Activated CD8-positive, alpha-beta T cell treated with anti-CD3 and anti-CD28 coated beads, Interleukin-2, amount 10 ng/mL, durations not matched to agents 7 days and 5 days (primary cell): ENCODE measurements around the gene RTF1. TPM values are rescaled to one million over a fixed set of nuclear protein-coding genes. Genes with fewer than 3 reads are reported as not detected.
A peak's percentile ranks its signal among the peaks of the same experiment; 100 is the strongest.

Experiments used
- ATAC-seq: fragments of 150-1000 bp; cut with Tn5 transposase; one replicate; pipeline ENCODE4 v1.10.0; 2021; ENCODE audit warnings: moderate library complexity
- CTCF ChIA-PET: fragments of 350-600 bp; sonication (Branson Sonifier 250); formaldehyde crosslinking; loops from one replicate; lab custom pipeline; 2021; ENCODE audit warnings: antibody characterized with exemption; lab: Charles Lee
- POLR2A ChIA-PET: fragments of 350-600 bp; sonication (Branson Sonifier 250); formaldehyde crosslinking; loops from one replicate; lab custom pipeline; 2021; ENCODE audit warnings: antibody characterized with exemption; lab: Charles Lee
- DNase-seq: peaks from one replicate; pipeline ENCODE4 v3.0.0-alpha.2; 2020
- H3K27ac Mint-ChIP-seq: one replicate; pipeline ENCODE4 v1.8.0; 2021; ENCODE audit warnings: mild to moderate bottlenecking, mixed read lengths
- H3K27me3 Mint-ChIP-seq: one replicate; pipeline ENCODE4 v1.8.0; 2021; ENCODE audit warnings: low read depth, mixed read lengths
- H3K36me3 Mint-ChIP-seq: one replicate; pipeline ENCODE4 v1.8.0; 2021; ENCODE audit warnings: low read depth, mixed read lengths
- H3K4me1 Mint-ChIP-seq: one replicate; pipeline ENCODE4 v1.8.0; 2021; ENCODE audit warnings: low read depth, mixed read lengths
- H3K4me3 Mint-ChIP-seq: one replicate; pipeline ENCODE4 v1.8.0; 2021; ENCODE audit warnings: mild to moderate bottlenecking, mixed read lengths
- H3K9me3 Mint-ChIP-seq: one replicate; pipeline ENCODE4 v1.8.0; 2022; ENCODE audit warnings: mixed read lengths; ENCODE audit not compliant: insufficient read depth
- total RNA-seq, 2 experiments: library from RNA; stranded (reverse); gene quantifications; one replicate each; pipeline ENCODE4 v1.2.3, GENCODE V29; 2021

The RTF1 gene
- total RNA-seq, 2 experiments from 2014 or later = 31.0 to 40.7 TPM

- H3K36me3 Mint-ChIP-seq = no peaks in the 10 kb centered on the region
- DNase-seq = peak; percentile 42
- POLR2A ChIA-PET = no interaction called here
- peak; percentile 50 for ATAC-seq
- no peaks in the 10 kb centered on the region for H3K9me3 Mint-ChIP-seq
- peaks cover 32% of the 10 kb centered on the region for H3K4me1 Mint-ChIP-seq
- H3K27ac Mint-ChIP-seq = no peak overlapping the region
- H3K27me3 Mint-ChIP-seq = peaks cover 78% of the 10 kb centered on the region
- peak overlapping the region; percentile 55 for H3K4me3 Mint-ChIP-seq
- CTCF ChIA-PET = interaction anchor here (1.1 kb wide), 1 partner anchor 61 kb away, joined by 3 read pairs; no protein-coding TSS in a partner anchor
These were observed 84.5 kb downstream of the RTF1 start for GRCh38 chr15:41501191-41501917.

- Mint-ChIP-seq H3K36me3 (no peaks in the 10 kb centered on the region), H3K27ac (no peak overlapping the region), H3K4me1 (peaks cover 32% of the 10 kb centered on the region), H3K9me3 (no peaks in the 10 kb centered on the region), H3K4me3 (peak overlapping the region; percentile 55), H3K27me3 (peaks cover 70% of the 10 kb centered on the region)
- DNase-seq = peak; percentile 48
- ChIA-PET POLR2A (no interaction called here), CTCF (interaction anchor here (1.0 to 1.1 kb wide), 2 partner anchors 36 to 60 kb away, joined by 3 to 6 read pairs; no protein-coding TSS in a partner anchor)
- ATAC-seq = peak; percentile 65
These were observed 85.3 kb downstream of the RTF1 start for GRCh38 chr15:41501931-41502794.

GRCh38 chr15:41502795-41503668, 86.1 kb downstream of the RTF1 start:
- ChIA-PET CTCF (interaction anchor here (1.0 to 1.2 kb wide), 2 partner anchors 10 to 36 kb away, joined by 4 to 6 read pairs; partner anchors contain the start of gene ITPKA), POLR2A (no interaction called here)
- H3K36me3 Mint-ChIP-seq = no peaks in the 10 kb centered on the region
- DNase-seq (no peak), ATAC-seq (peak; percentile 35)
- H3K9me3 Mint-ChIP-seq = no peaks in the 10 kb centered on the region
- peak overlapping the region; percentile 55 for H3K4me3 Mint-ChIP-seq
- peaks cover 62% of the 10 kb centered on the region for H3K27me3 Mint-ChIP-seq
- no peak overlapping the region for H3K27ac Mint-ChIP-seq
- peaks cover 32% of the 10 kb centered on the region for H3K4me1 Mint-ChIP-seq

GRCh38 chr15:41503669-41504010, 86.7 kb downstream of the RTF1 start:
- Mint-ChIP-seq H3K9me3 (no peaks in the 10 kb centered on the region), H3K36me3 (no peaks in the 10 kb centered on the region), H3K4me3 (no peak overlapping the region), H3K27ac (no peak overlapping the region), H3K4me1 (peaks cover 32% of the 10 kb centered on the region), H3K27me3 (peaks cover 58% of the 10 kb centered on the region)
- CTCF ChIA-PET = interaction anchor here (1.0 to 1.2 kb wide), 2 partner anchors 10 to 37 kb away, joined by 4 to 6 read pairs; partner anchors contain the start of gene ITPKA
- DNase-seq (no peak), ATAC-seq (no peak)
- POLR2A ChIA-PET = no interaction called here

- Mint-ChIP-seq H3K36me3 (no peaks in the 10 kb centered on the region), H3K4me3 (no peak overlapping the region), H3K9me3 (no peaks in the 10 kb centered on the region), H3K4me1 (peaks cover 32% of the 10 kb centered on the region), H3K27me3 (peaks cover 52% of the 10 kb centered on the region), H3K27ac (no peak overlapping the region)
- ATAC-seq (no peak), DNase-seq (no peak)
- CTCF ChIA-PET = interaction anchor here (3.6 kb wide), 1 partner anchor 40 kb away, joined by 25 read pairs; no protein-coding TSS in a partner anchor
- POLR2A ChIA-PET = no interaction called here
These were observed 88.0 kb downstream of the RTF1 start for GRCh38 chr15:41504751-41505492.

- ChIA-PET CTCF (interaction anchor here (0.6 to 3.6 kb wide), 3 partner anchors 30 to 41 kb away, joined by 3 to 25 read pairs (median 3); no protein-coding TSS in a partner anchor), POLR2A (no interaction called here)
- ATAC-seq = no peak
- no peak overlapping the region for H3K4me3 Mint-ChIP-seq
- H3K4me1 Mint-ChIP-seq = peaks cover 28% of the 10 kb centered on the region
- H3K9me3 Mint-ChIP-seq = no peaks in the 10 kb centered on the region
- no peak for DNase-seq
- H3K27me3 Mint-ChIP-seq = peaks cover 55% of the 10 kb centered on the region
- H3K27ac Mint-ChIP-seq = no peak overlapping the region
- no peaks in the 10 kb centered on the region for H3K36me3 Mint-ChIP-seq
These were observed 88.9 kb downstream of the RTF1 start for GRCh38 chr15:41505776-41506175.

- CTCF ChIA-PET = interaction anchor here (1.1 to 3.6 kb wide), 4 partner anchors 14 to 42 kb away, joined by 3 to 25 read pairs (median 4); no protein-coding TSS in a partner anchor
- no peak for DNase-seq
- ATAC-seq = no peak
- Mint-ChIP-seq H3K9me3 (no peaks in the 10 kb centered on the region), H3K27me3 (peaks cover 48% of the 10 kb centered on the region), H3K4me1 (peaks cover 18% of the 10 kb centered on the region), H3K36me3 (no peaks in the 10 kb centered on the region), H3K27ac (no peak overlapping the region), H3K4me3 (no peak overlapping the region)
- POLR2A ChIA-PET = interaction anchor here (1.3 kb wide), 1 partner anchor 14 kb away, joined by 3 read pairs; no protein-coding TSS in a partner anchor
These were observed 90.0 kb downstream of the RTF1 start for GRCh38 chr15:41506796-41507341.

GRCh38 chr15:41507820-41508290, 91.0 kb downstream of the RTF1 start:
- no peaks in the 10 kb centered on the region for H3K36me3 Mint-ChIP-seq
- POLR2A ChIA-PET = no interaction called here
- peaks cover 49% of the 10 kb centered on the region for H3K27me3 Mint-ChIP-seq

GRCh38 chr15:41510728-41511127, 93.8 kb downstream of the RTF1 start:
- H3K27me3 Mint-ChIP-seq = peaks cover 42% of the 10 kb centered on the region
- CTCF ChIA-PET = interaction anchor here (1.1 kb wide), 1 partner anchor 45 kb away, joined by 3 read pairs; no protein-coding TSS in a partner anchor
- POLR2A ChIA-PET = interaction anchor here (0.7 kb wide), 1 partner anchor 18 kb away, joined by 3 read pairs; no protein-coding TSS in a partner anchor
- DNase-seq (no peak), ATAC-seq (no peak)
- no peak overlapping the region for H3K4me3 Mint-ChIP-seq
- no peaks in the 10 kb centered on the region for H3K36me3 Mint-ChIP-seq
- peaks cover 29% of the 10 kb centered on the region for H3K4me1 Mint-ChIP-seq
- no peak overlapping the region for H3K27ac Mint-ChIP-seq
- no peaks in the 10 kb centered on the region for H3K9me3 Mint-ChIP-seq

More at GRCh38 chr15:41507820-41508290, 91.0 kb downstream of the RTF1 start:
- Mint-ChIP-seq H3K4me3 (no peak overlapping the region), H3K27ac (no peak overlapping the region), H3K9me3 (no peaks in the 10 kb centered on the region), H3K4me1 (peaks cover 17% of the 10 kb centered on the region)
- CTCF ChIA-PET = interaction anchor here (1.1 to 3.6 kb wide), 3 partner anchors 15 to 43 kb away, joined by 4 to 25 read pairs (median 4); no protein-coding TSS in a partner anchor
- ATAC-seq = no peak
- no peak for DNase-seq

- Mint-ChIP-seq H3K36me3 (peaks cover 2% of the 10 kb centered on the region), H3K27ac (no peak overlapping the region), H3K4me1 (peaks cover 29% of the 10 kb centered on the region), H3K4me3 (no peak overlapping the region), H3K9me3 (no peaks in the 10 kb centered on the region), H3K27me3 (peaks cover 37% of the 10 kb centered on the region)
- ATAC-seq (no peak), DNase-seq (no peak)
- CTCF ChIA-PET = interaction anchor here (1.1 kb wide), 1 partner anchor 46 kb away, joined by 3 read pairs; no protein-coding TSS in a partner anchor
- POLR2A ChIA-PET = no interaction called here
These were observed 94.5 kb downstream of the RTF1 start for GRCh38 chr15:41511331-41511898.
